Measurements from ENCODE around the gene AGBL4. TPM values are rescaled to one million over a fixed set of nuclear protein-coding genes. Genes with fewer than 3 reads are reported as not detected.

The AGBL4 gene
- total RNA-seq, 6 experiments from 2014 or later: 0.06 to 1.8 (median 0.93) TPM

- peaks cover 0 to 42% (median 22%) of the 10 kb centered on the region in 4 donors for H3K4me1 ChIP-seq
- 20% methylated on average over 10 of the region's 22 CpGs for WGBS (ENCODE audit: insufficient coverage, low coverage, low lambda C conversion rate, missing lambda C conversion rate)
- no peak overlapping the region for H3K4me3 ChIP-seq
- H3K36me3 ChIP-seq: no peaks in the 10 kb centered on the region
- TF ChIP-seq CTCF (IDR thresholded peaks at IDR 0.05) (peak; percentile 82 to 90 (median 84)), POLR2A (IDR thresholded peaks at IDR 0.05) (no peak)
- no peaks in the 10 kb centered on the region for H3K9me3 ChIP-seq
- H3K27me3 ChIP-seq: no peaks in the 10 kb centered on the region
- intact Hi-C loops (cut with DNase I): no loop called here
- peak; percentile 90 to 93 (median 92) for DNase-seq
- peak overlapping the region in 2 of 3 donors; percentile 58 to 82 for H3K27ac ChIP-seq
- peak; percentile 81 to 92 (median 86) for ATAC-seq
Measured at GRCh38 chr1:48677306-48678287, 1346.2 kb downstream of the AGBL4 start.

- intact Hi-C loops (cut with DNase I): no loop called here
- no peak for ATAC-seq
Measured at GRCh38 chr1:48676822-48677221, 1346.9 kb downstream of the AGBL4 start.

GRCh38 chr1:48676376-48676775 is 1347.4 kb downstream of the AGBL4 start:
- Histone ChIP-seq H3K27ac (no peak overlapping the region), H3K36me3 (no peaks in the 10 kb centered on the region), H3K4me1 (peaks cover 0 to 49% (median 20%) of the 10 kb centered on the region in 4 donors), H3K9me3 (no peaks in the 10 kb centered on the region), H3K27me3 (no peaks in the 10 kb centered on the region), H3K4me3 (no peak overlapping the region)
- no peak for TF ChIP-seq POLR2A (IDR thresholded peaks at IDR 0.05)
- no peak for TF ChIP-seq CTCF (IDR thresholded peaks at IDR 0.05)
- ATAC-seq (no peak), DNase-seq (no peak)
- WGBS (ENCODE audit: insufficient coverage, low coverage, low lambda C conversion rate, missing lambda C conversion rate): 83% methylated on average over 3 of the region's 7 CpGs
- intact Hi-C loops (cut with DNase I): no loop called here

More at GRCh38 chr1:48676822-48677221, 1346.9 kb downstream of the AGBL4 start:
- no peak for DNase-seq
- WGBS (ENCODE audit: insufficient coverage, low coverage, low lambda C conversion rate, missing lambda C conversion rate): 42% methylated on average over 2 of the region's 2 CpGs
- H3K27ac ChIP-seq: no peak overlapping the region
- H3K4me3 ChIP-seq: no peak overlapping the region
- no peaks in the 10 kb centered on the region for H3K27me3 ChIP-seq
- H3K9me3 ChIP-seq: no peaks in the 10 kb centered on the region
- H3K4me1 ChIP-seq: peaks cover 0 to 46% (median 22%) of the 10 kb centered on the region in 4 donors
- TF ChIP-seq POLR2A (IDR thresholded peaks at IDR 0.05): no peak
- no peak for TF ChIP-seq CTCF (IDR thresholded peaks at IDR 0.05)
- no peaks in the 10 kb centered on the region for H3K36me3 ChIP-seq

GRCh38 chr1:48675251-48675650 is 1348.5 kb downstream of the AGBL4 start:
- H3K27ac ChIP-seq: no peak overlapping the region
- no peaks in the 10 kb centered on the region for H3K36me3 ChIP-seq
- no peak for DNase-seq
- H3K9me3 ChIP-seq: no peaks in the 10 kb centered on the region
- no peak for ATAC-seq
- TF ChIP-seq CTCF (IDR thresholded peaks at IDR 0.05): no peak
- no peak for TF ChIP-seq POLR2A (IDR thresholded peaks at IDR 0.05)
- intact Hi-C loops (cut with DNase I): no loop called here
- peaks cover 0 to 49% (median 22%) of the 10 kb centered on the region in 4 donors for H3K4me1 ChIP-seq
- 66% methylated on average over 3 of the region's 3 CpGs for WGBS (ENCODE audit: insufficient coverage, low coverage, low lambda C conversion rate, missing lambda C conversion rate)
- H3K27me3 ChIP-seq: no peaks in the 10 kb centered on the region
- H3K4me3 ChIP-seq: no peak overlapping the region
